ENCODE results near the gene TSPAN15.

TSPAN15 gene

GRCh38 chr10:69451209-69451783 is at the start of gene TSPAN15:
Gene TSPAN15 (plus strand): TSS chr10:69451465. CDS start chr10:69451595, 130 bp downstream.
- peak; percentile 90 for DNase-seq

- DNase-seq, result no peak
These were observed 48.9 kb upstream of the TSPAN15 start for GRCh38 chr10:69402386-69402785.

DNA sequence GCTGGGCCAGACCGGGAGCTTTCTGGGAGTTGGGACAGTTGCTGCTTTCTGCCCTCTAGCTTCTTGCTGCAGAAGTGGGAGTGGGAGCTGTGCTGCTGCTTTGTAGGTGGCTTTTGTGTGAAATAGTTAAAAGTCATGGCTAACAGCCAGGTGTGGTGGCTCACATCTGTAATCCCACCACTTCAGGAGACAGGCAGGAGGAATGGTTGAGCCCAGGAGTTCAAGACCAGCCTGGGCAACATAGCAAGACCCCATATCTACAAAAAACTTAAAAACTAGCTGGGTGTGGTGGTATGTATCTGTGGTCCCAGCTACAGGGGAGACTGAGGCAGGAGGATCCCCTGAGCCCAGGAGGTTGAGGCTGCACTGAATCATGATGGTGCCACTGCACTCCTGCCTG is 48.2 kb upstream of the TSPAN15 start:
- no peak for DNase-seq

GRCh38 chr10:69403519-69403918 is 47.7 kb upstream of the TSPAN15 start:
- no peak for DNase-seq

GRCh38 chr10:69404786-69405185 is 46.5 kb upstream of the TSPAN15 start:
- no peak for DNase-seq

- DNase-seq, result no peak
These were observed 46.0 kb upstream of the TSPAN15 start for GRCh38 chr10:69405221-69405620.

DNA sequence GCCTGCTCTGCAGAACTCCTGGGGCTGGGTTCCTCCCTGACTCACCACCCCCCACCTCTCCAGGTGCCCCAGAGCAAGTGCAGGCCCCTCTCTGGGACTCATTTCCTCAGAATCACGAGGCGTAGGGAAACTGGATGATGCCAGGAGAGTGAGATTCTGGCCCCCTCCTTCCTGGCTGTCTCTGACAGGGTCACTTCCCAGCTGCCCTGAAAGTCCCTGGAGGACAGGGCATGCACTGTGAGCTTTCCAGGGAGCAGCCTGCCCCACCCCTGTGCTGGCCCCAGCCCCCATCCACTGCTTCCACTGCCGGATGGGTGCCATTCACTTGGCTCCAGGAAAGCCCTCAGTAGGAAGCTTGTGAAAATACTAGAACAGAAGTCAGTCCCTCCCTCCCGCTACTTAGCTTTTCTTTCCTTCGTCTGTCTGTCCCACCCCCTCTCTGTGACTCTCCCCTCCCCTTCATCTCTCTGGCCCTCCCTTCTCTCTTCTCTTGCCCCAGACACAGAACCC is 44.9 kb upstream of the TSPAN15 start:
- no peak for DNase-seq

GRCh38 chr10:69406816-69407580 is 44.3 kb upstream of the TSPAN15 start:
- no peak for DNase-seq

DNA sequence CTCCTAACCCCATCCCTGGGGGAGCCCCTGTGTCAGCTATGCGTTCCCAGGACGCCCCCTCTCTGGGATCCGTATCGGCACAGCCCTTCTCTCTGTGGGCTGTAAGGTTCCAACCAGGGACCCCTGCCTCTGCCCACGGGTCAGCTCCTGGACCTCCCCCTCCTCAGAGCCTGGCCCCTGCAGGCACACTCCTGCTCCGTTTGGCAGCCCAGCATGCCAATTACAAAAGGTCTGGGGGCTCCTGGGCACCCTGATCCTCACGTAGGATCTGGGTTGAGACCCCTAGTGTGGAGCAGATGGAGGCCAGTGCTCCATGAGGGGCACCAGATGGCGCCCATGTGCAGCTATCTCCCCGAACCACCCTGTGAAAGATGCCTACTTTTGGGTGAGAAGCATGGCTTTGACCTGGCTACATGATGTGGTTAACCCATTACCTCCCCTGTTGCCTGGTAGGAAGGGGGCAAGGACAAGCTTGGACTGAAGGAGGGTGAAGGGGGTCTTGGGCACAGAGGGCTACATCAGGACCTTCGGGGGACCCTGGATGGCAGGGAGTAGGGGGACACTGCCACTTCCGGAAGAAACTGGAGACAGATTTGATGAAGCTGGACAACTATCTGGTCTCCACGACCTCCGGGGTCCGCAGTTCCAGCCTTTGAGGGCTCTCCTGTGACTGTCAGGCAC is 43.5 kb upstream of the TSPAN15 start:
- peak; percentile 47 for DNase-seq

GRCh38 chr10:69408318-69409175 is 42.7 kb upstream of the TSPAN15 start:
- peak; percentile 92 for DNase-seq

GRCh38 chr10:69409176-69409495 is 42.1 kb upstream of the TSPAN15 start:
- DNase-seq, result no peak

DNA sequence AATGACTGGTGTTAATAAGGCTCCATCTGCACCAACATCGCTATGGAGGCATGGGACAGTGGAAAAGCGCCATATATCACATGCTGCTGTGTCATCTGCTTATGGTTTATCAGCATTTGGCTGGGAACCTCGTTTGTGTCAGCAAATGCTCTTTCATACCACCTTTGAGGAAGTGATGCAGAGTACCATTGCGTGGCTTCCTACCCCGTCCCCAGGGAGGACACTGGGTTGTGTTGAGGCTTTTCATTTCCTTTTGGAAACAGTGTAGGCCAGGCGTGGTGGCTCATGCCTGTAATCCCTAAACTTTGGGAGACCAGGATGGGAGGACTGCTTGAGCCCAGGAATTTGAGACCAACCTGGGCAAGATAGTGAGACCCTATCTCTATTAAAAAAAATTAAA is 41.3 kb upstream of the TSPAN15 start:
- no peak for DNase-seq

DNA sequence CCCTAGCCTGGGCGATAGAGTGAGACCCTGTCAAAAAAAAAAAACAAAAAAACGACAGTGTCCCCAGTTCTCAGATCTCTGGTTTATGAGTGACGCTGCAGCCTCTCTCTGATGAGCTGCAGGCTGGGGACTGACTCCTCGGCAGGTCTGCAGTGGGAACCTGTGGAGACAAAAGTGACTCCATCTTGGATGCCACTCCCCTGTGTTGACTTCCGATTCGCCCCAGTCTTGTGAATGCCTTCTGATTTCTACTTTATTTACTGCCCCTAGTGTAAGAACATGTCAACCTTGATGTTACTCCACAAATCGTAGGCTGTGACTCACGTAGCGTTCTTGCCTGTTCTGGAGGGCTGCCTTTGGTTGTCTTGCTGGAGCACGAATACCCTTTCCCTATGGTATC is 40.8 kb upstream of the TSPAN15 start:
- no peak for DNase-seq

- no peak for DNase-seq
These were observed 39.8 kb upstream of the TSPAN15 start for GRCh38 chr10:69411476-69411875.

- no peak for DNase-seq
These were observed 39.0 kb upstream of the TSPAN15 start for GRCh38 chr10:69412232-69412790.

DNA sequence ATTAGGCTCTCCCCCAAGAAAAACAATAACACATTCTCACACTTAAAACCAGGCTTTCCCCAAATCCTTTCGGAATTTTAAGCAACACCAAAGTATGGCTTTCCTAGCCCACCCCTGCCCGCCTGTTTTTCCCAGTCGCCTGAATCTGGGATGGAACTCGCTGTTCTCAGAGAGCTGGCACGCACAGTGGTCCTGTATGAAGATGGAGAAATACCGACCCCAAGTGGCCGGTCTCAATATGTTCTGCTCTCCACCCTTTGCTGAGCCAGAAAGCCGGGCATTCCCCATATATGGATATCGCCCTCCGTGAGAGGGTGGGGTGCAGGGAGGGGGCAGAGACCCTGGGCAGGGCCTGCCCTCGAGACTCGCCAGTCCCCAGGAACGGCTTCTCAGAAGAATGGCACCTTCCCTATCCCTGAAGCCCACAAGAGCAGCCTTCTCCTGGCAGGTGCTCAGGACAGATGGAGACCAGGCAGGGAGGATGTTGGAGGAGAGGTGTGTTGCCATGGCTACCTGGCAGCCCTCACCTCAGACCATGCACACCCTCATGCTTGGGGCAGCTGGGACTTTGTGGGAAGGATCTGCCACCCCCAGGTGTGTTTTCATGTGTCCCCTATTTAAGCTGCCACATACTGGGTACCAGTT is 37.9 kb upstream of the TSPAN15 start:
- DNase-seq, result peak; percentile 51

- no peak for DNase-seq
These were observed 36.9 kb upstream of the TSPAN15 start for GRCh38 chr10:69414036-69415018.

DNA sequence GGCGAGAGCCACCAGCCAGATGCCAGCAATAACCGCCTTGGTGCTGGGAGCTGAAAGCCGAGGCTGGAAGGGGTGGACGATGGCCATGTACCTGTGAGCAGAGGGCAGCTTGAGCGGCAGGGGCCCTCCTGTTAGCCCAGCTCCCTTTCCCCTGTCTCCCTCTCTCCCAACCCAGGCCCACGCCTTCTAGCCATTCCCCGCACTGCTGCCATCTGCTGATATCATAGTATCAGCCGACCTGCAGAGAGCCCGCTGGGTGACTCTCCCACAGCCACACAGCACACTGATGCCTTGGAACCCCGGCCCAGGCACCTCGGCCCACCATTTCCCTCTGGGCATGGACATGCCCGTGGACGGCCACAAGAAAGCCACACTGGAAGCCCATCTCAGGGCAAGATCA is 36.2 kb upstream of the TSPAN15 start:
- DNase-seq, result no peak

- DNase-seq, result no peak
These were observed 35.3 kb upstream of the TSPAN15 start for GRCh38 chr10:69415951-69416350.

DNA sequence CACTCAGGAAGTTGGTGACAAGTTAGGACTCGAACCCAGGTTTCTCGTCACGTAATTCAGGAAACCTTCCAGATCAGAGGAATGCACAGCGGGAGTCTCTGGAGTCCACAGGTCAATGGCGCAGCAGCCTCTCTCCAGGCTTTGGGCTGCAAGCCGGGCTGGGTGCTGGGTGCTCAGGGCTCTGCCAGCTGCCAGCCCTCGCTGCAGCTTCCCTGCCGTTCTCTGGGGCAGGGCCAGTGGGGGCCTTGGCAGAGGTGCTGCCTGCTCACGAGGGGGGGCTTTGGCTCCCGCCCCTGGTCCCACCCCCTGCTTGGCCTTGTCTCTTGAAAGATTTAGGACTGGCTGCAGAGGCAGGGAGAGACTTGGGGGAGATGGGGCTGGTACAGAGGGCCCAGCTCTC is 34.6 kb upstream of the TSPAN15 start, which contains the start of gene TACR2:
TACR2 (minus strand) TSS at position 224 of the 400 bp plus-strand sequence. CDS start 595 bp downstream, outside the sequence.
- no peak for DNase-seq

GRCh38 chr10:69417542-69417941 is 33.7 kb upstream of the TSPAN15 start:
- no peak for DNase-seq
